Hepatocyte (in vitro differentiated cells): ENCODE results near the gene PGC. TPM values are rescaled to one million over a fixed set of nuclear protein-coding genes. Genes with fewer than 3 reads are reported as not detected.

Experiments
- DNase-seq: peaks from one replicate; pipeline ENCODE4 v3.0.0-alpha.2; 2016; ENCODE audit warnings: low spot score
- H2AFZ ChIP-seq: fragments of 200-600 bp; sonication (generic); 2 replicates; pipeline ENCODE4 v1.6.0; 2016; ENCODE audit warnings: antibody characterized with exemption, mild to moderate bottlenecking
- H3K27ac ChIP-seq: fragments of 200-600 bp; sonication (generic); 2 replicates; pipeline ENCODE4 v1.5.1; 2016; ENCODE audit warnings: mild to moderate bottlenecking
- H3K27me3 ChIP-seq: fragments of 200-600 bp; sonication (generic); 2 replicates; pipeline ENCODE4 v1.6.1; 2016
- H3K36me3 ChIP-seq: fragments of 200-600 bp; sonication (generic); replicated peaks from 2 replicates; pipeline ENCODE4 v1.5.1; 2016; ENCODE audit warnings: low read depth; ENCODE audit not compliant: insufficient read depth
- H3K4me1 ChIP-seq: fragments of 200-600 bp; sonication (generic); 2 replicates; pipeline ENCODE4 v1.5.1; 2016; ENCODE audit warnings: mild to moderate bottlenecking, moderate library complexity; ENCODE audit not compliant: insufficient read depth
- H3K4me2 ChIP-seq: fragments of 200-600 bp; sonication (generic); 2 replicates; pipeline ENCODE4 v1.6.0; 2016
- H3K4me3 ChIP-seq: fragments of 200-600 bp; sonication (generic); 2 replicates; pipeline ENCODE4 v1.5.1; 2016; ENCODE audit warnings: mild to moderate bottlenecking
- H3K79me2 ChIP-seq: fragments of 200-600 bp; sonication (generic); 2 replicates; pipeline ENCODE4 v1.6.0; 2017; ENCODE audit warnings: mild to moderate bottlenecking
- H3K9me2 ChIP-seq: fragments of 200-600 bp; sonication (generic); replicated peaks from 2 replicates; pipeline ENCODE4 v1.6.0; 2017; ENCODE audit warnings: mild to moderate bottlenecking; ENCODE audit not compliant: insufficient read depth
- H3K9me3 ChIP-seq: fragments of 200-600 bp; sonication (generic); 2 replicates; pipeline ENCODE4 v1.5.1; 2016; ENCODE audit warnings: low read depth, mild to moderate bottlenecking
- H4K20me1 ChIP-seq: fragments of 200-600 bp; sonication (generic); 2 replicates; pipeline ENCODE4 v1.6.0; 2016; ENCODE audit warnings: mild to moderate bottlenecking; ENCODE audit not compliant: insufficient read depth, poor library complexity, severe bottlenecking
- EZH2 ChIP-seq: fragments of 200-600 bp; sonication (generic); IDR thresholded peaks from 2 replicates; pipeline ENCODE4 v1.6.1; 2016; ENCODE audit warnings: antibody characterized with exemption, mild to moderate bottlenecking, borderline replicate concordance
- EZH2phosphoT487 ChIP-seq: fragments of 200-600 bp; sonication (generic); IDR thresholded peaks from one replicate; pipeline ENCODE4 v1.6.1; 2018; ENCODE audit warnings: antibody characterized with exemption, mild to moderate bottlenecking, low read depth, moderate library complexity; ENCODE audit not compliant: unreplicated experiment, severe bottlenecking
- WGBS: methylation state at CpG from one replicate; pipeline ENCODE4 v1.1.6; 2016; ENCODE audit warnings: low lambda C conversion rate; ENCODE audit errors: missing lambda C conversion rate; 5-methylcytosine and 5-hydroxymethylcytosine counted together
- polyA plus RNA-seq: library from polyadenylated mRNA; unstranded; fragments of >200 nt; fragmentation: Nextera tagmentation; extraction: Ambion mirVana; gene quantifications from 2 replicates; pipeline ENCODE4 v1.2.1, GENCODE V29; 2016
- total RNA-seq: library from RNA; depleted of rRNA; stranded (reverse); fragments of >200 nt; gene quantifications from 2 replicates; pipeline ENCODE4 v1.2.3, GENCODE V29; 2014
- TF ChIP-seq, protein P1 (sequence below): fragments of 200-600 bp; sonication (generic); IDR thresholded peaks from 2 replicates; pipeline ENCODE4 v1.5.1; 2016; ENCODE audit warnings: antibody characterized with exemption, mild to moderate bottlenecking; ENCODE audit not compliant: poor library complexity

Gene PGC
- total and polyA plus RNA-seq, 2 experiments from 2014 or later = 109 to 114 TPM

DNA sequence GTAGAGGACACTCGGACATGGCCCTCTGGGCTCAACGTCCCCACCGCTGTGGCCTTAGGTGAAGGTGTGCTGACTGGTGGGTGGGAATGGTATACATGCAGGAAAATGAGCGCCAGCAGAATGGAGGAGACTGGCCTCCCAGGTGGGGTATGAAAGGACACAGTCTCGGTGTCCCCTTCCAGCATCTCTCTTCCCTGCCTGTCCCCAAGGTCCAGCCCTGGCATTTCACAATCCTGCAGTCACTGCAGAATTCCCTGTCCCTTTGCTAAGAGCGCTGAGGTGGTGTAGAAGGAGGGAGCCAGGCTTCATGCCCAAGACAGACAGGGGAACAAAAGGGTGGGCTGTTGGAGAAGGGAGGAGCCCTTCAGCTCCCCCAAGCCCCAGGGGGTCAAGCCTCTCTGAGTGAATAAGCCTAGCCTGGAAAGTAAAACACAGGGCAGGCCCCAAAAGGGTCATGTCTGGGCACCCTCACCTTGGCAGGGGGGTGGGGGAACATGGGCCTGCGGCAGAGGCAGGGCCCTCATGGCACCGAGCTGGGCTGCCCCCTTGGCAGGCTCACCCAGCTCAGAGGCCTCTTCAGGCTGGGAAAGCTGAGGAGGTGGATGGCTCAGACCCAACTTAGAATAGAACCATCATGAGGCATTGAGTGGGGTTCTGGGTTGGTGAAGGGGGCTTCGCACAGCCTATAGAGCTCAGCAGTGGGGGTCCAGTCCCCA lies 35.7 kb downstream of the PGC start:
- Histone ChIP-seq H3K36me3 (no peaks in the 10 kb centered on the region), H3K9me2 (no peaks in the 10 kb centered on the region), H4K20me1 (peaks cover 4% of the 10 kb centered on the region), H3K4me1 (peaks cover 14% of the 10 kb centered on the region), H3K79me2 (peaks cover 27% of the 10 kb centered on the region), H3K9me3 (no peaks in the 10 kb centered on the region), H3K27me3 (no peaks in the 10 kb centered on the region), H3K4me2 (no peak overlapping the region), H2AFZ (no peak overlapping the region), H3K4me3 (no peak overlapping the region), H3K27ac (no peak overlapping the region)
- DNase-seq = no peak
- TF ChIP-seq, protein P1, sequence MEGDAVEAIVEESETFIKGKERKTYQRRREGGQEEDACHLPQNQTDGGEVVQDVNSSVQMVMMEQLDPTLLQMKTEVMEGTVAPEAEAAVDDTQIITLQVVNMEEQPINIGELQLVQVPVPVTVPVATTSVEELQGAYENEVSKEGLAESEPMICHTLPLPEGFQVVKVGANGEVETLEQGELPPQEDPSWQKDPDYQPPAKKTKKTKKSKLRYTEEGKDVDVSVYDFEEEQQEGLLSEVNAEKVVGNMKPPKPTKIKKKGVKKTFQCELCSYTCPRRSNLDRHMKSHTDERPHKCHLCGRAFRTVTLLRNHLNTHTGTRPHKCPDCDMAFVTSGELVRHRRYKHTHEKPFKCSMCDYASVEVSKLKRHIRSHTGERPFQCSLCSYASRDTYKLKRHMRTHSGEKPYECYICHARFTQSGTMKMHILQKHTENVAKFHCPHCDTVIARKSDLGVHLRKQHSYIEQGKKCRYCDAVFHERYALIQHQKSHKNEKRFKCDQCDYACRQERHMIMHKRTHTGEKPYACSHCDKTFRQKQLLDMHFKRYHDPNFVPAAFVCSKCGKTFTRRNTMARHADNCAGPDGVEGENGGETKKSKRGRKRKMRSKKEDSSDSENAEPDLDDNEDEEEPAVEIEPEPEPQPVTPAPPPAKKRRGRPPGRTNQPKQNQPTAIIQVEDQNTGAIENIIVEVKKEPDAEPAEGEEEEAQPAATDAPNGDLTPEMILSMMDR = no peak
- TF ChIP-seq EZH2 (no peak), EZH2phosphoT487 (no peak)
- 97% methylated on average over 9 of the region's 9 CpGs for WGBS

DNA sequence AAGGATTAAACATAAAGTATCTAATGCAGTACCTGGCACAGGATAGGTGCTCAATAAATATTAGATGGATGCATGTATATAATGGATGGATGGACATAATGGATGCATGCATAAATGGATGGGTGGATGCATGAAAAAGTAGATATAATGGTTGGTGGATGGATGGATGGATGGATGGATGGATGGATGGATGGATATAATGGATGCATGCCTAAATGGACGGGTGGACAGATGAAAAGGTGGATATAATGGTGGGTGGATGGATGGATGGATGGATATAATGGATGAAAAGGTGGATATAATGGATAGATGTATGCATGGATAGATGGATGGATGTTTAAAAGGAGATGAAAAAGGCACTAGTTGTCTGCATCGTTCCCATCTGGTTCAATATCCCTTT lies 37.8 kb downstream of the PGC start:
- Histone ChIP-seq H3K9me2 (no peaks in the 10 kb centered on the region), H2AFZ (no peak overlapping the region), H3K4me3 (no peak overlapping the region), H3K27me3 (no peaks in the 10 kb centered on the region), H3K27ac (no peak overlapping the region), H3K4me2 (no peak overlapping the region), H4K20me1 (peaks cover 4% of the 10 kb centered on the region), H3K9me3 (no peaks in the 10 kb centered on the region), H3K79me2 (peaks cover 19% of the 10 kb centered on the region), H3K4me1 (peaks cover 18% of the 10 kb centered on the region), H3K36me3 (no peaks in the 10 kb centered on the region)
- no peak for DNase-seq
- TF ChIP-seq, protein P1 = no peak
- TF ChIP-seq EZH2 (no peak), EZH2phosphoT487 (no peak)
- 82% methylated on average over 2 of the region's 2 CpGs for WGBS

DNA sequence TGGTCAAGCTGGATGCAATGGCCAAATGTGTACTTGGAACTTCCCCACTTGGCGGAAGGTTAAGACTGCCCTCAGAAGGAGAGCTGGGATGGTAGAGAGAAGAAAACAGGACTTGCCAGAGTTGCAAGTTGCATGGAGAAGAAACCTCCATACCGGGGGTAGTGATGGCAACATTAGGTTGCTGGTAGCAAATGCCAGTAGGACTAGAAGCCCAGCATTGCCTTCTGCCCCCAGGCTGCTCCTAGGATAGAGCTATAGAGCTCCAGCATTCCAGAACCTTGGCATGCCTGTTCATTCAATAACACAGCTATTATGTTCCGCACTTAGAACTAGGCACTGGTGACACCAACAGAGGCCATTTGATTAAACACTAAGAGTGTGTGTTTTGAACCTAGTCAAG lies 38.3 kb downstream of the PGC start:
- H3K4me1 ChIP-seq = peaks cover 18% of the 10 kb centered on the region
- no peaks in the 10 kb centered on the region for H3K27me3 ChIP-seq
- H3K4me3 ChIP-seq = no peak overlapping the region
- H2AFZ ChIP-seq = no peak overlapping the region
- no peak for DNase-seq
- no peaks in the 10 kb centered on the region for H3K36me3 ChIP-seq
- 91% methylated on average over 3 of the region's 3 CpGs for WGBS
- no peak overlapping the region for H3K27ac ChIP-seq
- peaks cover 4% of the 10 kb centered on the region for H4K20me1 ChIP-seq
- H3K9me2 ChIP-seq = no peaks in the 10 kb centered on the region
- H3K9me3 ChIP-seq = no peaks in the 10 kb centered on the region
- TF ChIP-seq, protein P1 = no peak
- TF ChIP-seq EZH2 (no peak), EZH2phosphoT487 (no peak)
- H3K79me2 ChIP-seq = peaks cover 22% of the 10 kb centered on the region
- H3K4me2 ChIP-seq = no peak overlapping the region
